GM12878 (cell line): ENCODE data around the gene ZCCHC8. TPM values are rescaled to one million over a fixed set of nuclear protein-coding genes. Genes with fewer than 3 reads are reported as not detected.

Source experiments
- ATAC-seq: fragments of 200-7000 bp; cut with Tn5 transposase; 3 replicates; pipeline ENCODE4 v1.9.1; 2020; ENCODE audit warnings: mild to moderate bottlenecking, moderate library complexity
- BruUV-seq: library from RNA; stranded (reverse); fragments of 400-500 nt; replicated peaks from 2 replicates; lab custom pipeline; 2021; lab: Mats Ljungman, UMichigan
- CTCF ChIA-PET: fragments of 300-600 bp; sonication (Branson Sonifier 250); formaldehyde crosslinking; extraction: SDS; loops from one replicate; lab custom pipeline; 2021; ENCODE audit warnings: inconsistent platforms; lab: Yijun Ruan, JAX
- POLR2A ChIA-PET: fragments of 350-600 bp; formaldehyde crosslinking; extraction: SDS; loops from one replicate; lab custom pipeline; 2021; ENCODE audit warnings: inconsistent platforms; lab: Charles Lee
- RAD21 ChIA-PET: fragments of 300-600 bp; sonication (Branson Sonifier 250); formaldehyde crosslinking; loops from one replicate; lab custom pipeline; 2023; ENCODE audit warnings: antibody characterized with exemption; ENCODE audit not compliant: unreplicated experiment; lab: Charles Lee
- SMC1A ChIA-PET: fragments of 300-600 bp; sonication (Branson Sonifier 250); formaldehyde crosslinking; loops from one replicate; lab custom pipeline; 2023; ENCODE audit not compliant: unreplicated experiment, uncharacterized antibody; lab: Charles Lee
- DNase-seq: peaks from one replicate; pipeline ENCODE4 v3.0.0-alpha.2; 2011; ENCODE audit warnings: low read depth, low spot score
- FAIRE-seq: peaks from 3 replicates; lab custom pipeline; 2011; peaks lifted over from hg19 to GRCh38; lab: Jason Lieb, UNC
- H2AFZ ChIP-seq: 2 replicates; pipeline ENCODE4 v1.6.0; 2011; ENCODE audit warnings: low read depth, low read length, control low read depth; ENCODE audit not compliant: control insufficient read depth
- H3K27ac ChIP-seq: 2 replicates; pipeline ENCODE4 v1.5.1; 2011; ENCODE audit warnings: control low read depth; ENCODE audit not compliant: control insufficient read depth, insufficient read depth
- H3K27me3 ChIP-seq, 2 experiments: replicated peaks in 1 of 2; 2 replicates each; pipeline versions ENCODE4 v1.6.0 to v1.6.1; 2011; ENCODE audit warnings: low read length in 1 of 2; ENCODE audit not compliant: control insufficient read depth in 2 of 2, insufficient read depth in 2 of 2
- H3K36me3 ChIP-seq, 2 experiments: 2 replicates each; pipeline ENCODE4 v1.5.1; 2011; ENCODE audit warnings: low read length in 1 of 2; ENCODE audit not compliant: control insufficient read depth in 2 of 2, insufficient read depth in 2 of 2
- H3K4me1 ChIP-seq: 2 replicates; pipeline ENCODE4 v1.6.1; 2011; ENCODE audit warnings: mild to moderate bottlenecking, low read length, moderate library complexity, mixed read lengths; ENCODE audit not compliant: control insufficient read depth, insufficient read depth
- H3K4me2 ChIP-seq: 2 replicates; pipeline ENCODE4 v1.6.0; 2011; ENCODE audit warnings: control low read depth; ENCODE audit not compliant: control insufficient read depth, insufficient read depth
- H3K4me3 ChIP-seq: fragments of 200-600 bp; sonication (generic); 2 replicates; pipeline ENCODE4 v1.5.1; 2016
- H3K79me2 ChIP-seq: 2 replicates; pipeline ENCODE4 v1.6.0; 2011; ENCODE audit warnings: low read length; ENCODE audit not compliant: control insufficient read depth, insufficient read depth
- H3K9ac ChIP-seq: 2 replicates; pipeline ENCODE4 v1.8.0; 2011; ENCODE audit warnings: low read length, control low read depth, mixed read lengths; ENCODE audit not compliant: control insufficient read depth, insufficient read depth
- H3K9me3 ChIP-seq: replicated peaks from 3 replicates; pipeline ENCODE4 v1.5.1; 2011; ENCODE audit warnings: mild to moderate bottlenecking, low read length; ENCODE audit not compliant: control insufficient read depth, insufficient read depth
- H4K20me1 ChIP-seq: 2 replicates; pipeline ENCODE4 v1.6.0; 2011; ENCODE audit not compliant: control insufficient read depth, insufficient read depth
- CBX5 ChIP-seq: sonication (generic); IDR thresholded peaks from 2 replicates; pipeline ENCODE4 v1.6.1; 2016; ENCODE audit warnings: low read depth, moderate library complexity, mild to moderate bottlenecking, inconsistent platforms
- CEBPB ChIP-seq, 2 experiments: fragments of 150-350 bp in 1 of 2; IDR thresholded peaks; 2 replicates each; pipeline ENCODE4 v1.6.1; 2012 to 2014; ENCODE audit warnings: low read depth in 2 of 2, low read length in 2 of 2, borderline replicate concordance in 1 of 2, inconsistent platforms in 1 of 2
- CUX1 ChIP-seq: IDR thresholded peaks from 2 replicates; pipeline ENCODE4 v1.6.1; 2012; ENCODE audit warnings: improper control_type of control experiment, low read depth, low read length; ENCODE audit not compliant: insufficient replicate concordance
- EP300 ChIP-seq, 2 experiments: fragments of 150-350 bp in 1 of 2; IDR thresholded peaks; 2 replicates each; pipeline ENCODE4 v1.6.1; 2011 to 2012; ENCODE audit warnings: low read depth in 2 of 2, low read length in 2 of 2, borderline replicate concordance in 1 of 2, improper control_type of control experiment in 1 of 2, inconsistent platforms in 1 of 2; ENCODE audit not compliant: control insufficient read depth in 1 of 2
- ESRRA ChIP-seq: IDR thresholded peaks from 2 replicates; pipeline ENCODE4 v1.6.1; 2012; ENCODE audit warnings: mild to moderate bottlenecking, low read length, improper control_type of control experiment
- ETV6 ChIP-seq, 2 experiments: fragments of 450-650 bp in 1 of 2; IDR thresholded peaks in 1 of 2; conservative IDR thresholded peaks in 1 of 2; 2 replicates each; pipeline ENCODE4 v1.6.1; 2014; ENCODE audit warnings: antibody characterized with exemption in 1 of 2, borderline replicate concordance in 1 of 2, low read depth in 1 of 2, mild to moderate bottlenecking in 1 of 2, moderate library complexity in 1 of 2
- IKZF1 ChIP-seq: fragments of 450-650 bp; conservative IDR thresholded peaks from 2 replicates; pipeline ENCODE4 v1.6.1; 2017; ENCODE audit warnings: antibody characterized with exemption, mild to moderate bottlenecking
- SKIL ChIP-seq: fragments of 450-650 bp; IDR thresholded peaks from 2 replicates; pipeline ENCODE4 v1.6.1; 2017; ENCODE audit warnings: mild to moderate bottlenecking, low read depth, inconsistent platforms; ENCODE audit not compliant: poor library complexity, severe bottlenecking
- YY1 ChIP-seq: IDR thresholded peaks from 2 replicates; pipeline ENCODE4 v1.6.1; 2011; ENCODE audit warnings: low read depth, mild to moderate bottlenecking, low read length
- ZBED1 ChIP-seq: IDR thresholded peaks from 2 replicates; pipeline ENCODE4 v1.6.1; 2016; ENCODE audit warnings: borderline replicate concordance
- WGBS: methylation state at CpG from one replicate; pipeline ENCODE4 v1.1.6; 2016; ENCODE audit warnings: low lambda C conversion rate; ENCODE audit not compliant: insufficient replicate concordance, insufficient coverage; ENCODE audit errors: missing lambda C conversion rate; 5-methylcytosine and 5-hydroxymethylcytosine counted together
- in situ Hi-C: fragments of 300-500 bp; cut with MboI; formaldehyde crosslinking; loops from 9 replicates; pipeline ENCODE4 v1.14.3; 2018; ENCODE audit warnings: mixed read lengths
- intact Hi-C: fragments of 100-400 bp; cut with micrococcal nuclease; formaldehyde crosslinking; loops from one replicate; pipeline ENCODE4 v1.14.2; 2022; ENCODE audit not compliant: unreplicated experiment
- polyA plus RNA-seq, 11 experiments: library from polyadenylated mRNA; depleted of rRNA in 4 of 11; unstranded in 6 of 11; stranded (reverse) in 5 of 11; fragments of >200 nt; fragmentation: Nextera tagmentation in 4 of 11; fragmentation: Illumina TruSeq in 1 of 11; extraction: Ambion mirVana in 4 of 11; extraction: Trizol in 1 of 11; gene quantifications; 1 replicate in 1 of 11; 2 replicates in 10 of 11; pipeline versions ENCODE4 v1.2.1 to v1.2.3, GENCODE V29; 2011 to 2016; ENCODE audit warnings: inconsistent platforms in 2 of 11, missing spikeins in 2 of 11, low read depth in 1 of 11
- total RNA-seq, 4 experiments: library from RNA; depleted of rRNA in 3 of 4; stranded (reverse); fragments of >200 nt in 3 of 4; fragmentation: Illumina TruSeq in 1 of 4; extraction: Trizol in 1 of 4; gene quantifications; 2 replicates each; pipeline versions ENCODE4 v1.2.1 to v1.2.3, GENCODE V29; 2013 to 2021
- TF ChIP-seq, protein P1 (sequence below): IDR thresholded peaks from 2 replicates; pipeline ENCODE4 v1.6.1; 2011; ENCODE audit warnings: low read depth, mild to moderate bottlenecking, low read length, moderate library complexity, borderline replicate concordance; ENCODE audit errors: extremely low read depth

The ZCCHC8 gene
- total and polyA plus RNA-seq, 10 of the 15 experiments (the other 5 are each of a cell fraction or from before 2014, with no cell fraction given), result 8.8 to 34.8 (median 21.7) TPM

DNA sequence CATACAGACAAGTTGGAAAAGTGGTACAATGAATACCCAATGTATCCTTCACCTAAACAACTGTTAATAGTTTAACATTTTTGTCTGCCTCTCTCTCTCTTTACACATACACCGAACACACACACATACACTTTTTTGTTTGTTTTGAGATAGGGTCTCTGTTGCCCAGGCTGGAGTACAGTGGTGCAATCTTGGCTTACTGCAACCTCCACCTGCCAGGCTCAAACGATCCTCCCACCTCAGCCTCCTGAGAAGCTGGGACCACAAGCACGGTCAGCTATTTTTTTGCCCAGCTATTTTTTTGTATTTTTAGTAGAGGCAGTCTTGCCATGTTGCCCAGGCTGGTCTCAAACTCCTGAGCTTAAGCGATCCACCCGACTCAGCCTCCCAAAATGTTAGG lies 16.8 kb downstream of the ZCCHC8 start (continued):
- no peak for TF ChIP-seq CUX1
- TF ChIP-seq EP300 (IDR thresholded peaks at IDR 0.05; ENCODE audit: borderline replicate concordance in 1 of 2, control insufficient read depth in 1 of 2, low read depth in 2 of 2, low read length in 2 of 2), result no peak
- TF ChIP-seq ZBED1, result no peak
- no peak for TF ChIP-seq ESRRA

DNA sequence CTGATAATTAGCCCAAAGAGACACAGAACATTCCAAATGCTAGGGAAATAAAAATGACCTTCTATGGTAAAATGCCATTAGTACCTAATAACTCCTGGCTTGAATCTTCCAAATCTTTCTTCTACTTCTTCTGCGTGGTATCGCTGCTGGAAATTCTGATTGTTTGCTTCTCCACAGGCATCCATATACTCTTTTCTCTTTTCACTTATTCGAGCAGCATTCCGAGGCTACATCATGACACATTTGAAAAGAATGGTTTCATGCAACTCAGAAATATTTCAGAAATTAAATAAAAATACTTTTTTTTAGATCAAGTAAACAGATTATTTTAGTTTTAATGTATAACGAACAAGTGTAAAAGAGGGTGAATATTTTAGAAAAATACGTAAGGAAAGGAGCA lies 18.9 kb downstream of the ZCCHC8 start:
- WGBS, result 87% methylated on average over 6 of the region's 6 CpGs
- in situ Hi-C loops (no loop called here), intact Hi-C loops (no loop called here)
- ChIA-PET SMC1A (no interaction called here), RAD21 (no interaction called here), POLR2A (interaction anchor here (0.9 kb wide), 1 partner anchor 19 kb away, joined by 3 read pairs; no protein-coding TSS in a partner anchor), CTCF (no interaction called here)
- Histone ChIP-seq H3K27me3 (no peaks in the 10 kb centered on the region), H3K9me3 (no peaks in the 10 kb centered on the region), H3K79me2 (no peaks in the 10 kb centered on the region; the same call in 1 of the 2 replicates), H3K27ac (no peak overlapping the region), H3K4me1 (no peaks in the 10 kb centered on the region), H3K36me3 (peaks cover 5 to 26% of the 10 kb centered on the region in 2 experiments), H3K4me3 (no peak overlapping the region), H2AFZ (no peak overlapping the region), H3K4me2 (no peak overlapping the region), H4K20me1 (no peaks in the 10 kb centered on the region), H3K9ac (no peak overlapping the region)
- DNase-seq, result no peak
- FAIRE-seq, result no peak
- no peak for ATAC-seq
- no TSS peak for BruUV-seq
- TF ChIP-seq SKIL (no peak), CBX5 (no peak), ETV6 (conservative IDR thresholded peaks at IDR 0.05 in 1 of 2, IDR thresholded peaks at IDR 0.05 in 1 of 2; ENCODE audit: borderline replicate concordance in 1 of 2, low read depth in 1 of 2) (no peak), IKZF1 (no peak), YY1 (no peak), CEBPB (IDR thresholded peaks at IDR 0.05; ENCODE audit: borderline replicate concordance in 1 of 2, low read depth in 2 of 2, low read length in 2 of 2) (no peak)
- TF ChIP-seq, protein P1, sequence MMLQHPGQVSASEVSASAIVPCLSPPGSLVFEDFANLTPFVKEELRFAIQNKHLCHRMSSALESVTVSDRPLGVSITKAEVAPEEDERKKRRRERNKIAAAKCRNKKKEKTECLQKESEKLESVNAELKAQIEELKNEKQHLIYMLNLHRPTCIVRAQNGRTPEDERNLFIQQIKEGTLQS, result no peak
